Endothelial cell of umbilical vein (primary cell): Measurements from ENCODE around the gene WRNIP1. TPM values are rescaled to one million over a fixed set of nuclear protein-coding genes. Genes with fewer than 3 reads are reported as not detected.

Experiments used
- BruUV-seq: library from RNA; stranded (reverse); fragments of 400-500 nt; replicated peaks from 2 replicates; lab custom pipeline; 2021; lab: Mats Ljungman, UMichigan
- CTCF ChIA-PET: fragments of 300-600, 350-600 bp; sonication (Branson Sonifier 250); formaldehyde crosslinking; loops from one replicate; lab custom pipeline; 2021; ENCODE audit warnings: antibody characterized with exemption, inconsistent platforms; lab: Charles Lee
- POLR2A ChIA-PET: fragments of 300-600, 350-600 bp; sonication (Branson Sonifier 250); formaldehyde crosslinking; loops from one replicate; lab custom pipeline; 2021; ENCODE audit warnings: antibody characterized with exemption, inconsistent platforms; lab: Charles Lee
- DNase-seq: peaks from one replicate; pipeline ENCODE4 v3.0.0-alpha.2; 2011; ENCODE audit warnings: low read depth, low spot score
- FAIRE-seq: peaks from 2 replicates; lab custom pipeline; 2011; peaks lifted over from hg19 to GRCh38; lab: Jason Lieb, UNC
- H2AFZ ChIP-seq: 2 replicates; pipeline ENCODE4 v1.6.0; 2012; ENCODE audit warnings: low read depth, low read length, control low read depth, inconsistent platforms
- H3K27ac ChIP-seq: 2 replicates; pipeline ENCODE4 v1.5.1; 2011; ENCODE audit warnings: low read depth, mild to moderate bottlenecking, control low read depth, low read length, moderate library complexity; ENCODE audit not compliant: insufficient read depth
- H3K27me3 ChIP-seq, 2 experiments: 2 replicates each; pipeline versions ENCODE4 v1.6.0 to v1.6.1; 2011; ENCODE audit warnings: low read length in 2 of 2, mixed read lengths in 1 of 2; ENCODE audit not compliant: control insufficient read depth in 2 of 2, insufficient read depth in 2 of 2
- H3K36me3 ChIP-seq, 2 experiments: 2 replicates in 1 of 2; 3 replicates in 1 of 2; pipeline ENCODE4 v1.5.1; 2011; ENCODE audit warnings: low read length in 2 of 2, mild to moderate bottlenecking in 1 of 2, moderate library complexity in 1 of 2; ENCODE audit not compliant: control insufficient read depth in 2 of 2, insufficient read depth in 2 of 2; ENCODE audit errors: extremely low read depth in 1 of 2
- H3K4me1 ChIP-seq: 3 replicates; pipeline ENCODE4 v1.5.1; 2011; ENCODE audit warnings: mild to moderate bottlenecking, low read length; ENCODE audit not compliant: control insufficient read depth, insufficient read depth; ENCODE audit errors: extremely low read depth
- H3K4me2 ChIP-seq: 2 replicates; pipeline ENCODE4 v1.6.1; 2011; ENCODE audit warnings: low read length, control low read depth, mixed read lengths; ENCODE audit not compliant: insufficient read depth
- H3K4me3 ChIP-seq, 3 experiments: fragments of 200-600 bp in 1 of 3; sonication (generic), shearing (Covaris generic) in 1 of 3; replicated peaks in 1 of 3; 2 replicates each; pipeline ENCODE4 v1.5.1; 2011 to 2016; ENCODE audit warnings: control low read depth in 3 of 3, low read length in 3 of 3, mild to moderate bottlenecking in 2 of 3, inconsistent platforms in 1 of 3, low read depth in 1 of 3, moderate library complexity in 1 of 3; ENCODE audit not compliant: insufficient read depth in 1 of 3
- H3K79me2 ChIP-seq: 2 replicates; pipeline ENCODE4 v1.6.0; 2012; ENCODE audit warnings: low read length, inconsistent platforms; ENCODE audit not compliant: control insufficient read depth, insufficient read depth
- H3K9ac ChIP-seq: replicated peaks from 2 replicates; pipeline ENCODE3; 2011; ENCODE audit warnings: low read length, control low read depth; ENCODE audit not compliant: insufficient read depth; ENCODE audit errors: extremely low read depth
- H3K9me1 ChIP-seq: replicated peaks from 3 replicates; pipeline ENCODE4 v1.6.0; 2011; ENCODE audit warnings: mild to moderate bottlenecking, low read length; ENCODE audit not compliant: control insufficient read depth, insufficient read depth; ENCODE audit errors: extremely low read depth
- H3K9me3 ChIP-seq: replicated peaks from 2 replicates; pipeline ENCODE4 v1.5.1; 2012; ENCODE audit warnings: low read length, inconsistent platforms; ENCODE audit not compliant: control insufficient read depth, insufficient read depth
- H4K20me1 ChIP-seq: replicated peaks from 2 replicates; pipeline ENCODE3; 2011; ENCODE audit warnings: mild to moderate bottlenecking, low read length; ENCODE audit not compliant: control insufficient read depth, insufficient read depth; ENCODE audit errors: extremely low read depth
- CTCF ChIP-seq, 2 donors: IDR thresholded peaks; 1 replicate in 1 of 2; 2 replicates in 1 of 2; pipeline ENCODE4 v1.5.1; 2011; ENCODE audit warnings: low read length in 2 of 2, mild to moderate bottlenecking in 2 of 2, moderate library complexity in 2 of 2, control low read depth in 1 of 2, inconsistent platforms in 1 of 2, low read depth in 1 of 2; ENCODE audit not compliant: insufficient read depth in 1 of 2; ENCODE audit errors: extremely low read depth in 1 of 2
- EZH2 ChIP-seq: IDR thresholded peaks from 2 replicates; pipeline ENCODE4 v1.6.1; 2012; ENCODE audit warnings: borderline replicate concordance, low read depth, mild to moderate bottlenecking, moderate library complexity, low read length, inconsistent platforms; ENCODE audit not compliant: severe bottlenecking
- FOS ChIP-seq: IDR thresholded peaks from 2 replicates; pipeline ENCODE4 v1.6.1; 2011; ENCODE audit warnings: mild to moderate bottlenecking, low read length, moderate library complexity, borderline replicate concordance; ENCODE audit not compliant: insufficient read depth
- GATA2 ChIP-seq: IDR thresholded peaks from 2 replicates; pipeline ENCODE4 v1.7.0; 2011; ENCODE audit warnings: low read depth, mild to moderate bottlenecking, moderate library complexity, mixed read lengths, low read length; ENCODE audit not compliant: insufficient read length, insufficient read depth
- JUN ChIP-seq: IDR thresholded peaks from 2 replicates; pipeline ENCODE4 v1.6.1; 2011; ENCODE audit warnings: borderline replicate concordance, low read depth; ENCODE audit not compliant: insufficient read length, insufficient read depth
- MAX ChIP-seq: IDR thresholded peaks from 2 replicates; pipeline ENCODE4 v1.6.1; 2011; ENCODE audit not compliant: insufficient read depth, insufficient read length
- MYC ChIP-seq: IDR thresholded peaks from one replicate; pipeline ENCODE4 v1.6.1; 2011; ENCODE audit warnings: mild to moderate bottlenecking, low read depth, low read length
- POLR2A ChIP-seq: IDR thresholded peaks from 2 replicates; pipeline ENCODE4 v1.6.1; 2012; ENCODE audit warnings: low read depth, mild to moderate bottlenecking, control low read depth, low read length
- POLR2AphosphoS5 ChIP-seq: IDR thresholded peaks from 2 replicates; pipeline ENCODE4 v1.6.1; 2012; ENCODE audit warnings: low read depth, mild to moderate bottlenecking, control low read depth, low read length, moderate library complexity; ENCODE audit not compliant: insufficient read depth
- dilution Hi-C: fragments of 300-500 bp; cut with MboI; formaldehyde crosslinking; loops from one replicate; pipeline ENCODE4 v1.15.0; 2019; ENCODE audit warnings: low sequenced_read_pairs; ENCODE audit not compliant: extremely low pct_ligation_motif_present
- intact Hi-C: fragments of 100-400 bp; cut with micrococcal nuclease; formaldehyde crosslinking; loops from one replicate; pipeline ENCODE4 v1.10.0; 2022
- polyA plus RNA-seq, 4 experiments: library from polyadenylated mRNA; depleted of rRNA in 3 of 4; stranded (reverse) in 3 of 4; unstranded in 1 of 4; fragments of >200 nt; gene quantifications; 2 replicates each; pipeline versions ENCODE4 v1.2.1 to v1.2.3, GENCODE V29; 2011 to 2012; ENCODE audit warnings: missing spikeins in 1 of 4
- total RNA-seq: library from RNA; stranded (reverse); gene quantifications from 2 replicates; pipeline ENCODE4 v1.2.3, GENCODE V29; 2021

WRNIP1 gene
- total and polyA plus RNA-seq, 2 donors (not counting 3 experiments of a cell fraction or from before 2014, with no cell fraction given): 50.1 to 68.9 TPM

- dilution Hi-C loops: no loop called here
- H4K20me1 ChIP-seq: peaks cover 6% of the 10 kb centered on the region
- intact Hi-C loops: loop anchor here (1.0 to 5.0 kb wide), 3 partner anchors 15 to 1156 kb away; no protein-coding TSS in a partner anchor
These were observed 2.7 kb downstream of the WRNIP1 start for GRCh38 chr6:2767657-2768524.

More at GRCh38 chr6:2767657-2768524, 2.7 kb downstream of the WRNIP1 start:
- H3K9me3 ChIP-seq: no peaks in the 10 kb centered on the region
- H3K9me1 ChIP-seq: no peaks in the 10 kb centered on the region
- FAIRE-seq: no peak
- no TSS peak for BruUV-seq
- DNase-seq: peak; percentile 35
- no peak overlapping the region for H2AFZ ChIP-seq
- H3K79me2 ChIP-seq: peaks cover 70% of the 10 kb centered on the region
- CTCF ChIA-PET: interaction anchor here (1.0 to 6.7 kb wide), 8 partner anchors 9 to 185 kb away, joined by 3 to 54 read pairs (median 13); partner anchors contain the start of gene MYLK4
- TF ChIP-seq FOS (no peak), MAX (no peak), CTCF (IDR thresholded peaks at IDR 0.05; ENCODE audit: extremely low read depth in 1 of 2, insufficient read depth in 1 of 2, low read depth in 1 of 2, low read length in 2 of 2) (no peak), GATA2 (no peak), JUN (no peak), POLR2AphosphoS5 (no peak), POLR2A (no peak), MYC (no peak), EZH2 (no peak)
- no peaks in the 10 kb centered on the region for H3K27me3 ChIP-seq
- peak overlapping the region; percentile 99 for H3K4me2 ChIP-seq
- H3K4me1 ChIP-seq: peaks cover 45% of the 10 kb centered on the region
- POLR2A ChIA-PET: interaction anchor here (3.9 kb wide), 1 partner anchor 15 kb away, joined by 12 read pairs; no protein-coding TSS in a partner anchor
- H3K4me3 ChIP-seq: peak overlapping the region; percentile 72 to 98 (median 97)
- no peak overlapping the region for H3K27ac ChIP-seq
- peak overlapping the region; percentile 94 for H3K9ac ChIP-seq
- H3K36me3 ChIP-seq: no peaks in the 10 kb centered on the region
